Measurements from ENCODE around the gene ZNF561.

DNA sequence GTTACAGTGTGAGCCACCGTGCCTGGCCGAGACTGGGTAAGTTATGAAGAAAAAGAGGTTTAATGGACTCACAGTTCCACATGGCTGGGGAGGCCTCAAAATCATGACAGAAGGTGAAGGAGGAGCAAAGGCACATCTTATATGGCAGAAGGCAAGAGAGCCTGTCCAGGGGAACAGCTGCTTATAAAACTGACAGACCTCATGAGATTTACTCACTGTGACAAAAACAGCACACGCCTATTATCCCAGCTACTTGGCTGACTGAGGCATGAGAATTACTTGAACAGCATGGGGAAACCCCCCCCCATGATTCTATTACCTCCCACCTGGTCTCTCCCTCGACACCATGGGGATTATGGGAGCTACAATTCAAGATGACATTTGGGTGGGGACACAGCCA is 23.4 kb upstream of the ZNF561 start:
- TF ChIP-seq, protein P1, sequence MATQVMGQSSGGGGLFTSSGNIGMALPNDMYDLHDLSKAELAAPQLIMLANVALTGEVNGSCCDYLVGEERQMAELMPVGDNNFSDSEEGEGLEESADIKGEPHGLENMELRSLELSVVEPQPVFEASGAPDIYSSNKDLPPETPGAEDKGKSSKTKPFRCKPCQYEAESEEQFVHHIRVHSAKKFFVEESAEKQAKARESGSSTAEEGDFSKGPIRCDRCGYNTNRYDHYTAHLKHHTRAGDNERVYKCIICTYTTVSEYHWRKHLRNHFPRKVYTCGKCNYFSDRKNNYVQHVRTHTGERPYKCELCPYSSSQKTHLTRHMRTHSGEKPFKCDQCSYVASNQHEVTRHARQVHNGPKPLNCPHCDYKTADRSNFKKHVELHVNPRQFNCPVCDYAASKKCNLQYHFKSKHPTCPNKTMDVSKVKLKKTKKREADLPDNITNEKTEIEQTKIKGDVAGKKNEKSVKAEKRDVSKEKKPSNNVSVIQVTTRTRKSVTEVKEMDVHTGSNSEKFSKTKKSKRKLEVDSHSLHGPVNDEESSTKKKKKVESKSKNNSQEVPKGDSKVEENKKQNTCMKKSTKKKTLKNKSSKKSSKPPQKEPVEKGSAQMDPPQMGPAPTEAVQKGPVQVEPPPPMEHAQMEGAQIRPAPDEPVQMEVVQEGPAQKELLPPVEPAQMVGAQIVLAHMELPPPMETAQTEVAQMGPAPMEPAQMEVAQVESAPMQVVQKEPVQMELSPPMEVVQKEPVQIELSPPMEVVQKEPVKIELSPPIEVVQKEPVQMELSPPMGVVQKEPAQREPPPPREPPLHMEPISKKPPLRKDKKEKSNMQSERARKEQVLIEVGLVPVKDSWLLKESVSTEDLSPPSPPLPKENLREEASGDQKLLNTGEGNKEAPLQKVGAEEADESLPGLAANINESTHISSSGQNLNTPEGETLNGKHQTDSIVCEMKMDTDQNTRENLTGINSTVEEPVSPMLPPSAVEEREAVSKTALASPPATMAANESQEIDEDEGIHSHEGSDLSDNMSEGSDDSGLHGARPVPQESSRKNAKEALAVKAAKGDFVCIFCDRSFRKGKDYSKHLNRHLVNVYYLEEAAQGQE (IDR thresholded peaks at IDR 0.05; ENCODE audit: low read depth): no peak
- TF ChIP-seq RAD21 (IDR thresholded peaks at IDR 0.05; ENCODE audit: low read depth) (no peak), EP300 (IDR thresholded peaks at IDR 0.05; ENCODE audit: borderline replicate concordance) (no peak), CEBPB (IDR thresholded peaks at IDR 0.05) (no peak), YY1 (IDR thresholded peaks at IDR 0.05; ENCODE audit: low read depth) (no peak)
